K562 (cell line): Measurements from ENCODE around the gene LARP6.

Source experiments
- BACH1 ChIP-seq: fragments of 200-800 bp; sonication (Bioruptor generic); IDR thresholded peaks from 2 replicates; pipeline ENCODE4 v1.6.1; 2016; ENCODE audit warnings: missing genetic modification characterization, missing compliant biosample characterization
- BRCA1 ChIP-seq, 2 experiments: fragments of 450-650 bp in 1 of 2; sonication (generic) in 1 of 2; formaldehyde crosslinking in 1 of 2; IDR thresholded peaks; 2 replicates each; pipeline versions ENCODE4 v1.5.0 to v1.6.1; 2017 to 2020; ENCODE audit warnings: mild to moderate bottlenecking in 1 of 2, missing genetic modification reagents in 1 of 2
- ELF4 ChIP-seq: fragments of 450-650 bp; formaldehyde crosslinking; IDR thresholded peaks from 2 replicates; pipeline ENCODE4 v1.4.0; 2022; ENCODE audit warnings: missing genetic modification characterization
- EP300 ChIP-seq: IDR thresholded peaks from 2 replicates; pipeline ENCODE4 v1.6.1; 2012; ENCODE audit warnings: low read length, improper control_type of control experiment
- ETV6 ChIP-seq, 3 experiments: fragments of 150-350 bp in 1 of 3; sonication (generic) in 1 of 3; formaldehyde crosslinking in 1 of 3; IDR thresholded peaks; 2 replicates each; pipeline versions ENCODE4 v1.6.1 to v1.8.0; 2014 to 2022; ENCODE audit warnings: borderline replicate concordance in 2 of 3, low read depth in 2 of 3, antibody characterized with exemption in 1 of 3, low read length in 1 of 3, mild to moderate bottlenecking in 1 of 3, missing genetic modification reagents in 1 of 3
- HDAC1 ChIP-seq, 2 experiments: fragments of 450-650 bp; IDR thresholded peaks; 2 replicates each; pipeline ENCODE4 v1.6.1; 2016 to 2017; ENCODE audit warnings: inconsistent platforms in 1 of 2, mild to moderate bottlenecking in 1 of 2, moderate library complexity in 1 of 2
- POLR2A ChIP-seq: fragments of 450-650 bp; conservative IDR thresholded peaks from 2 replicates; pipeline ENCODE4 v1.6.1; 2016
- TEAD2 ChIP-seq: fragments of 450-650 bp; IDR thresholded peaks from 2 replicates; pipeline ENCODE4 v1.6.1; 2016; ENCODE audit warnings: missing genetic modification characterization, control low read depth, missing compliant biosample characterization
- ZNF282 ChIP-seq: sonication (generic); formaldehyde crosslinking; IDR thresholded peaks from 2 replicates; pipeline ENCODE4 v1.8.1; 2023; ENCODE audit warnings: missing genetic modification reagents
- ZNF311 ChIP-seq: fragments of 250-450 bp; sonication (Bioruptor Pico); IDR thresholded peaks from 2 replicates; pipeline ENCODE4 v1.4.0; 2020; ENCODE audit warnings: mild to moderate bottlenecking, moderate library complexity
- ZNF354B ChIP-seq: fragments of 250-450 bp; sonication (Bioruptor Pico); IDR thresholded peaks from 2 replicates; pipeline ENCODE4 v1.4.0; 2020
- TF ChIP-seq, protein P1 (sequence below): fragments of 450-650 bp; formaldehyde crosslinking; IDR thresholded peaks from 2 replicates; pipeline ENCODE4 v1.4.0; 2020; ENCODE audit warnings: mild to moderate bottlenecking, mixed read lengths
- TF ChIP-seq, protein P2 (sequence below), 3 experiments: IDR thresholded peaks in 2 of 3; conservative IDR thresholded peaks in 1 of 3; 2 replicates each; pipeline ENCODE4 v1.5.1; 2011 to 2012; ENCODE audit warnings: low read length in 3 of 3, mild to moderate bottlenecking in 3 of 3, control low read depth in 2 of 3, improper control_type of control experiment in 1 of 3, inconsistent platforms in 1 of 3, low read depth in 1 of 3, mixed read lengths in 1 of 3, moderate library complexity in 1 of 3; ENCODE audit not compliant: insufficient read depth in 2 of 3
- TF ChIP-seq, protein P3 (sequence below): sonication (generic); formaldehyde crosslinking; IDR thresholded peaks from 2 replicates; pipeline ENCODE4 v1.8.0; 2022; ENCODE audit warnings: missing genetic modification reagents, mild to moderate bottlenecking, moderate library complexity, borderline replicate concordance

DNA sequence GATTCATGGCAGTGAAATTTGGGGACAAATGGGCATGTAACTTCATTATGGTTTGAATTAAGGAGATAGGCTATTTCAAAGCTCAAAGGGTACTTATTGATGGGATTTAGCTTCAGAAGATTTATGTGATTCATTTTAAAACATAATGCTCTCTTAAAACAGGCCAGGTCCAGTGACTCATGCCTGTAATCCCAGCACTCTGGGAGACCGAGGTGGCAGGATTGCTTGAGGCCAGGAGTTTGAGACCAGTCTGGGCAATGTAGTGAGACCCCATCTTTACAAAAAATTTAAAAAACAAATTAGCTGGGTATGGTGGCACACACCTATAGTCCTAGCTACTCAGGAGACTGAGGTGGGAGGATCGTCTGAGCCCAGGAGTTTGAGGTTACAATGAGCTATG, 26.8 kb upstream of the LARP6 start:
- TF ChIP-seq ZNF354B (CRISPR knock-in tag) (no peak), EP300 (no peak), BRCA1 (IDR thresholded peaks at IDR 0.05) (no peak), BRCA1 (CRISPR knock-in tag; IDR thresholded peaks at IDR 0.05) (no peak), ETV6 (IDR thresholded peaks at IDR 0.05; ENCODE audit: borderline replicate concordance in 1 of 2, low read depth in 2 of 2, low read length in 1 of 2) (no peak), ETV6 (CRISPR knock-in tag; IDR thresholded peaks at IDR 0.05; ENCODE audit: borderline replicate concordance) (no peak), TEAD2 (tag) (no peak), HDAC1 (IDR thresholded peaks at IDR 0.05) (no peak), BACH1 (tag) (no peak), ZNF282 (CRISPR knock-in tag) (no peak), ZNF311 (CRISPR knock-in tag) (no peak), ELF4 (CRISPR knock-in tag) (no peak), POLR2A (no peak)
- TF ChIP-seq, protein P1, sequence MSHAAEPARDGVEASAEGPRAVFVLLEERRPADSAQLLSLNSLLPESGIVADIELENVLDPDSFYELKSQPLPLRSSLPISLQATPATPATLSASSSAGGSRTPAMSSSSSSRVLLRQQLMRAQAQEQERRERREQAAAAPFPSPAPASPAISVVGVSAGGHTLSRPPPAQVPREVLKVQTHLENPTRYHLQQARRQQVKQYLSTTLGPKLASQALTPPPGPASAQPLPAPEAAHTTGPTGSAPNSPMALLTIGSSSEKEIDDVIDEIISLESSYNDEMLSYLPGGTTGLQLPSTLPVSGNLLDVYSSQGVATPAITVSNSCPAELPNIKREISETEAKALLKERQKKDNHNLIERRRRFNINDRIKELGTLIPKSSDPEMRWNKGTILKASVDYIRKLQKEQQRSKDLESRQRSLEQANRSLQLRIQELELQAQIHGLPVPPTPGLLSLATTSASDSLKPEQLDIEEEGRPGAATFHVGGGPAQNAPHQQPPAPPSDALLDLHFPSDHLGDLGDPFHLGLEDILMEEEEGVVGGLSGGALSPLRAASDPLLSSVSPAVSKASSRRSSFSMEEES (CRISPR knock-in tag) = no peak
- TF ChIP-seq, protein P2, sequence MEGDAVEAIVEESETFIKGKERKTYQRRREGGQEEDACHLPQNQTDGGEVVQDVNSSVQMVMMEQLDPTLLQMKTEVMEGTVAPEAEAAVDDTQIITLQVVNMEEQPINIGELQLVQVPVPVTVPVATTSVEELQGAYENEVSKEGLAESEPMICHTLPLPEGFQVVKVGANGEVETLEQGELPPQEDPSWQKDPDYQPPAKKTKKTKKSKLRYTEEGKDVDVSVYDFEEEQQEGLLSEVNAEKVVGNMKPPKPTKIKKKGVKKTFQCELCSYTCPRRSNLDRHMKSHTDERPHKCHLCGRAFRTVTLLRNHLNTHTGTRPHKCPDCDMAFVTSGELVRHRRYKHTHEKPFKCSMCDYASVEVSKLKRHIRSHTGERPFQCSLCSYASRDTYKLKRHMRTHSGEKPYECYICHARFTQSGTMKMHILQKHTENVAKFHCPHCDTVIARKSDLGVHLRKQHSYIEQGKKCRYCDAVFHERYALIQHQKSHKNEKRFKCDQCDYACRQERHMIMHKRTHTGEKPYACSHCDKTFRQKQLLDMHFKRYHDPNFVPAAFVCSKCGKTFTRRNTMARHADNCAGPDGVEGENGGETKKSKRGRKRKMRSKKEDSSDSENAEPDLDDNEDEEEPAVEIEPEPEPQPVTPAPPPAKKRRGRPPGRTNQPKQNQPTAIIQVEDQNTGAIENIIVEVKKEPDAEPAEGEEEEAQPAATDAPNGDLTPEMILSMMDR (IDR thresholded peaks at IDR 0.05 in 2 of 3, conservative IDR thresholded peaks at IDR 0.05 in 1 of 3; ENCODE audit: insufficient read depth in 2 of 3, low read depth in 1 of 3, low read length in 3 of 3) = no peak
- TF ChIP-seq, protein P3, sequence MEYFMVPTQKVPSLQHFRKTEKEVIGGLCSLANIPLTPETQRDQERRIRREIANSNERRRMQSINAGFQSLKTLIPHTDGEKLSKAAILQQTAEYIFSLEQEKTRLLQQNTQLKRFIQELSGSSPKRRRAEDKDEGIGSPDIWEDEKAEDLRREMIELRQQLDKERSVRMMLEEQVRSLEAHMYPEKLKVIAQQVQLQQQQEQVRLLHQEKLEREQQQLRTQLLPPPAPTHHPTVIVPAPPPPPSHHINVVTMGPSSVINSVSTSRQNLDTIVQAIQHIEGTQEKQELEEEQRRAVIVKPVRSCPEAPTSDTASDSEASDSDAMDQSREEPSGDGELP = no peak
